Cardiac muscle cell (in vitro differentiated cells and primary cell): ENCODE measurements around the gene CFAP97. TPM values are rescaled to one million over a fixed set of nuclear protein-coding genes. Genes with fewer than 3 reads are reported as not detected.
A peak's percentile ranks its signal among the peaks of the same experiment; 100 is the strongest.

ENCODE experiments used
- DNase-seq, 2 donors: peaks; one replicate each; pipeline versions ENCODE4 v3.0.0 to v3.0.0-alpha.2; 2010 to 2017; ENCODE audit warnings: low read depth in 1 of 2, low spot score in 1 of 2
- H3K27ac ChIP-seq: fragments of 200-600 bp; sonication (generic); 2 replicates; pipeline ENCODE4 v1.5.1; 2016
- H3K27me3 ChIP-seq: fragments of 200-600 bp; sonication (generic); 2 replicates; pipeline ENCODE4 v1.6.0; 2016; ENCODE audit warnings: control low read depth
- H3K36me3 ChIP-seq: fragments of 200-600 bp; sonication (generic); 2 replicates; pipeline ENCODE4 v1.5.1; 2016; ENCODE audit warnings: control low read depth
- H3K4me1 ChIP-seq: fragments of 200-600 bp; sonication (generic); 2 replicates; pipeline ENCODE4 v1.8.1; 2017; ENCODE audit warnings: low read depth, mild to moderate bottlenecking, mixed run types
- H3K4me3 ChIP-seq: fragments of 200-600 bp; sonication (generic); 2 replicates; pipeline ENCODE4 v1.5.1; 2016; ENCODE audit warnings: mild to moderate bottlenecking
- H3K9me3 ChIP-seq: fragments of 200-600 bp; sonication (generic); 2 replicates; pipeline ENCODE4 v1.5.1; 2017; ENCODE audit warnings: low read depth, mild to moderate bottlenecking, control low read depth
- CTCF ChIP-seq: IDR thresholded peaks from 2 replicates; pipeline ENCODE4 v1.5.1; 2012; ENCODE audit warnings: low read depth, mild to moderate bottlenecking, low read length
- polyA plus RNA-seq: library from polyadenylated mRNA; unstranded; fragments of >200 nt; fragmentation: Nextera tagmentation; extraction: Ambion mirVana; gene quantifications from 2 replicates; pipeline ENCODE4 v1.2.1, GENCODE V29; 2016
- total RNA-seq: library from RNA; depleted of rRNA; stranded (reverse); fragments of >200 nt; gene quantifications from 2 replicates; pipeline ENCODE4 v1.2.3, GENCODE V29; 2016

CFAP97 gene
- total and polyA plus RNA-seq, 2 experiments from 2014 or later: 22.2 to 23.9 TPM

GRCh38 chr4:185138161-185138560 lies 65.6 kb downstream of the CFAP97 start:
- H3K4me3 ChIP-seq: no peak overlapping the region
- TF ChIP-seq CTCF: no peak
- H3K9me3 ChIP-seq: no peaks in the 10 kb centered on the region

DNA sequence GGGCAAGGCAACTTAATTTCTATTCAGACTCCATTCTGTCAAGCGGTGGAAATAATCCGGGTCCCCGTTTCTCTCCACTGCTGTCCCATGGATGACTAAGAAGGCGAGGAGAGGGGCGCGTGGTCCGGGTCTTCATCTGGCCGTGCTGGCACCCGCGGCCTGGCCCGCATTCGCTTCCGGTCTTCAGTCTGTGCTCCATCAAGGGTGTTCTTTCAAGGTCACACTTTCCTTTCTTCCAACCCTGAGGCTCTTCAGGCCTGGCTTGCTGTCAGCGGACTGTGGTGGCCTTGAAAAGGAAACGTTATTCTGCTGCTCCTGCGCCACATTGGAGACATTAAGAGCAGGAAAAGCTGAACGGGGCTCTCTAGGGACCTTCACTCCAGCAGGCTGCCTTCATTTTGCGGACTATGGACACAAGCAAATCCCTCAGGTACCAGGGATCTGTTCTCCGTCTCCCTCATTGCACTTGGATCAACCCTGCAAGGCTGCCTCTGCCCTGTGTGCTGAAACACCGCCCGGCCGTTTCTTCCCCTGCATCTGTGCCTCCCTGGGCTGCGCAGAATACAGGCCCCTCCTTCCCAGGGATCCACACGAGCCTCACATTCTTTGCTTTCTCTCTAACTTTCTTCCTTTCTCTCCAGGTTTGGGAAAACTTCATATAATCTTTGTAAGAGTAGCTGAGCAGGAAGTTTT lies 66.4 kb downstream of the CFAP97 start:
- no peak for TF ChIP-seq CTCF
- Histone ChIP-seq H3K4me3 (no peak overlapping the region), H3K27me3 (no peaks in the 10 kb centered on the region), H3K4me1 (peaks cover 20% of the 10 kb centered on the region), H3K9me3 (no peaks in the 10 kb centered on the region), H3K36me3 (no peaks in the 10 kb centered on the region), H3K27ac (peak overlapping the region; percentile 30)
- no peak for DNase-seq

More at GRCh38 chr4:185138161-185138560, 65.6 kb downstream of the CFAP97 start:
- H3K4me1 ChIP-seq: peaks cover 20% of the 10 kb centered on the region
- H3K27me3 ChIP-seq: no peaks in the 10 kb centered on the region
- no peaks in the 10 kb centered on the region for H3K36me3 ChIP-seq
- no peak overlapping the region for H3K27ac ChIP-seq
- no peak for DNase-seq

DNA sequence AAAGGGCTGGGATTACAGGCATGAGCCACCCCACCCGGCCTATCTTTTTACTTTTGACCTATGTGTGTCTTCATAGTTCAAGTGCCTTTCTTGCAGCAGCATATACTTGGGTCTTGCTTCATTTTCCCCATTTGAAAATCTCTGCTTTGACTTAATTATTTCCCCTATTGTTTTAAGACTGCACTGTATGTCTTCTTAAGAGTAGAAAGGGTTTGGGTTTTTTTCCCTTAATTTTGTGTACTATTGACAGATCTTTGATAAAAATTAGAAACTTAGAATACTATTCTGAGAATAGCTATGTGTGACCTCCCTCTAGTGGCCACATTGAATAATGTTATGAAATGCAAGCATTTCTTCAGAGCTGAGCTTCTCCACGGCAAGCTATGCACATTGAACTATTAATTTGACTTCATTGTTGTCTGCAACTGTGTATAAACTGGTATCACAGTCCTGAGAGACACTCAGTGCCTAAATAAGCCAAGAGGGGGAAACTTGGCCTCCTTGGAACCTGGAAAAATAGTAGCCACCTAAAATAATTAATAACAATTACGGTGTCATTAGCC lies 69.4 kb downstream of the CFAP97 start:
- peak; percentile 71 to 72 for DNase-seq
- no peak overlapping the region for H3K27ac ChIP-seq
- H3K27me3 ChIP-seq: no peaks in the 10 kb centered on the region
- peak; percentile 62 for TF ChIP-seq CTCF
- peaks cover 8% of the 10 kb centered on the region for H3K4me1 ChIP-seq
- H3K9me3 ChIP-seq: no peaks in the 10 kb centered on the region
- no peak overlapping the region for H3K4me3 ChIP-seq
- no peaks in the 10 kb centered on the region for H3K36me3 ChIP-seq

- Histone ChIP-seq H3K4me1 (no peaks in the 10 kb centered on the region), H3K27ac (no peak overlapping the region), H3K4me3 (peak overlapping the region; percentile 39), H3K27me3 (peaks cover 20% of the 10 kb centered on the region), H3K9me3 (no peaks in the 10 kb centered on the region), H3K36me3 (no peaks in the 10 kb centered on the region)
- TF ChIP-seq CTCF: peak; percentile 6
- peak; percentile 44 to 47 for DNase-seq
These were observed 75.3 kb downstream of the CFAP97 start for GRCh38 chr4:185128272-185129119.

DNA sequence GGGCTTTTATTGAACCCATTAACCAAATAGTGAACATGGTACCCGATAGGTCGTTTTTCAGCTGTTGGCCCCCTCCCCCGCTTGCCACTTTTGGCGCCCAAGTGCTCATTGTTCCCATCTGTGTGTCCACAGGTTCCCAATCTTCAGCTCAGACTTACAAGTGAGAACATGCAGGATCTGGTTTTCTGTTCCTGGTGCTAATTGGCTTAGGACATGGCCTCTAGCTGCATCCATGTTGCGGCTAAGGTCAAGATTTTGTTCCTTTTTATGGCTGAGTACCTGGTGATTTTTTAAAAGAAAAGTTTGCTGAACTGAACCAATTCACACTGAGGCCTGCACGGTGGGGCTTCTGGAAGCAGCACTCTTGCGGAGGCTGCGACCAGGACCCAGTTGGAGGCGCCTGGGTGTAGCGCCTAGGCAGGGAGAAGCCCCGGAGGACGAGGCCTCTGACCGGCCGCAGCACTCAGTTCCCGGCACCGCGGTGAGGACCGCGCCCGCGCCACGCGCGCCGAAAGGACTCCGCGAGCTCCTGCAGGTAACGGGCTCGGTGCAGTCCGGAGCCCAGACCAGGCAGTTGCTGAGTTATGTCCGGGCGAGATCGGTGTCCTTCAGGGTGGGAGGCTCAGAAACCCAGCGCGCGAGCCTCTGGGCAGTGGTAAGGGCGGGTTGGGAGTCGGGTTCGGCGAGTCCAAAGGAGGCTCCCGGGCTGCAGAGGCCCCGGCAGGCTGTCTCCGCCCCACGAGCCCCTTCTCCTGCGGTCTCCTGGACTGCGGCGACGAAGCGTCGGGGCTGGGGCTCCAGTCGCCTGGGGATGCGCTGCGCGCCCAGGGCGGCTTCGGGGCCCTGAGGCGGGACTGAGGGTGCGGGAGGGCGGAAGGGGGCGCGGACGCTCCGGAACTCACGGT lies 76.5 kb downstream of the CFAP97 start:
- no peak for TF ChIP-seq CTCF
- H3K4me1 ChIP-seq: no peaks in the 10 kb centered on the region
- DNase-seq: peak; percentile 38 to 45
- peak overlapping the region; percentile 39 for H3K4me3 ChIP-seq
- H3K27me3 ChIP-seq: peaks cover 20% of the 10 kb centered on the region
- H3K27ac ChIP-seq: no peak overlapping the region
- no peaks in the 10 kb centered on the region for H3K9me3 ChIP-seq
- no peaks in the 10 kb centered on the region for H3K36me3 ChIP-seq
